HG02763 (cell line): Measurements from ENCODE around the gene HSD17B7.
"Not testable (repeated sequence)": the region's sequence is repeated elsewhere in the genome, so short reads cannot be mapped to it uniquely, and the experiment has no call there.

Experiments
- ATAC-seq: cut with Tn5 transposase; IDR thresholded peaks from one replicate; pipeline ENCODE4 v1.9.1; 2021; ENCODE audit warnings: mild to moderate bottlenecking, moderate library complexity; ENCODE audit not compliant: unreplicated experiment

HSD17B7 gene, protein sequence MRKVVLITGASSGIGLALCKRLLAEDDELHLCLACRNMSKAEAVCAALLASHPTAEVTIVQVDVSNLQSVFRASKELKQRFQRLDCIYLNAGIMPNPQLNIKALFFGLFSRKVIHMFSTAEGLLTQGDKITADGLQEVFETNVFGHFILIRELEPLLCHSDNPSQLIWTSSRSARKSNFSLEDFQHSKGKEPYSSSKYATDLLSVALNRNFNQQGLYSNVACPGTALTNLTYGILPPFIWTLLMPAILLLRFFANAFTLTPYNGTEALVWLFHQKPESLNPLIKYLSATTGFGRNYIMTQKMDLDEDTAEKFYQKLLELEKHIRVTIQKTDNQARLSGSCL

GRCh38 chr1:162790303-162790984 lies at the start of gene HSD17B7:
Gene HSD17B7 (plus strand): TSS chr1:162790702. CDS start chr1:162790801, 99 bp downstream.
- peak; percentile 100 for ATAC-seq

- no peak for ATAC-seq
Measured at GRCh38 chr1:162740755-162741154, 49.7 kb upstream of the HSD17B7 start.

DNA sequence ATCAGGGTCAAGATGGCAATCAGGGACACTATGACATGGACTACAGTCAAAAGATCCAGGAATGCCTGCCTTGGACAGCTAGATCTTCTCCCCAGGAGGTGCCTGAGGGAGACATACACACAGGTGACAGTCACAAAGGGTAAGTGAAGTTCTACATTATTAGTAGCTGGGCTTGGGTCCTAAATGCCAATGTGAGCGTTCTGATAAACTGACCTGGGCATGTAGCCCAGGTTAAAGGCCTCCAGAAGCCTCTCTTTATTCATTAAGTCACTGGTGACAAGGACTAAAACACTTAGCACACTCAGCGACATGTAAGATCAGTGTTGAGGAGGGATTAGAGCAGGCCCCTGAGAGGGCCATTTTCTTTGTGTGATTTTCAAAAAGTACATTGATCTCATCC lies 48.9 kb upstream of the HSD17B7 start:
- no peak for ATAC-seq

DNA sequence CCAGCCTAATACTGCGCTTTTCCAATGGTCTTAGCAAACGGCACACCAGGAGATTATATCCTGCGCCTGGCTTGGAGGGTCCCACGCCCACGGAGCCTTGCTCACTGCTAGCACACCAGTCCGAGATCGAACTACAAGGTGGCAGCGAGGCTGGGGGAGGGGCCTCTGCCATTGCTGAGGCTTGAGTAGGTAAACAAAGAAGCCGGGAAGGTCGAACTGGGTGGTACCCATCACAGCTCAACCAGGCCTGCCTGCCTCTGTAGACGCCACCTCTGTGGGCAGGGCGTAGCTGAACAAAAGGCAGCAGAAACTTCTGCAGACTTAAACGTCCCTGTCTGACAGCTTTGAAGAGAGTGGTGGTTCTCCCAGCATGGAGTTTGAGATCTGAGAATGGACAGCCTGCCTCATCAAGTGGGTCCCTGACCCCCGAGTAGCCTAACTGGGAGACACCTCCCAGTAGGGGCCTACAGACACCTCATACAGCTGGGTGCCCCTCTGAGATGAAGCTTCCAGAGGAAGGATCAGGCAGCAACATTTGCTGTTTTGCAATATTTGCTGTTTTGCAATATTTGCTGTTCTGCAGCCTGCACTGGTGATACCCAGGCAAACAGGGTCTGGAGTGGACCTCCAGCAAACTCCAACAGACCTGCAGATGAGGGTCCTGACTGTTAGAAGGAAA lies 44.1 kb upstream of the HSD17B7 start:
- ATAC-seq, result not testable (repeated sequence)

GRCh38 chr1:162753001-162753658 lies 37.4 kb upstream of the HSD17B7 start:
- ATAC-seq, result no peak

DNA sequence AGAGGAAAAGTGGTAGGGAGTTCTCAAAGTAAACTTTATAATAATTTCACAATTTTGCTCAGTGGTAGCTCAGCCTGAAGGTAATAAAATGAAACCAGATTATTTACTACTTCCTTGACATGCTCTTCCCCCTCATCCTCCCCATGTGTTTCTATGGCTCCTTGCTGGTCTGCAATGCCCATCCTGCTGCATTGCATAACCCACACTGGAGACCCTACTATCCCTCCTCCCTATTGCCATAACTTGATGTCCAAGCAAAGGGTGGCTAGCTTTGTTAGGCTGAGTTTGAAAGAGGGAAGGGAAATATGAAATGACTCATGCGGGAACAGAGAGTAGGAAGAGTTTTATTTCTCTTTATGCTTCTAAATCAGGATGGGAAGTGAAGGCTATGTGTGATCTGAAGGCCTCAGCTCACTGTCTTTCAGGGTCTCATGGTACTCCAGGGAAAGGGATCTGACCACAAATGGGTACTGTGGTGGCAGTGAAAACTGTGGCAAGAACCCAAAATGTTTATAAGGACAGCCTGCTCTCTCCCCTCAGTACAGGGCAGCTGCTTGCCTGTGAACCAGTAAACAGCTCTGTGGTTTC lies 36.4 kb upstream of the HSD17B7 start:
- no peak for ATAC-seq

GRCh38 chr1:162755306-162755705 lies 35.2 kb upstream of the HSD17B7 start:
- ATAC-seq, result no peak

DNA sequence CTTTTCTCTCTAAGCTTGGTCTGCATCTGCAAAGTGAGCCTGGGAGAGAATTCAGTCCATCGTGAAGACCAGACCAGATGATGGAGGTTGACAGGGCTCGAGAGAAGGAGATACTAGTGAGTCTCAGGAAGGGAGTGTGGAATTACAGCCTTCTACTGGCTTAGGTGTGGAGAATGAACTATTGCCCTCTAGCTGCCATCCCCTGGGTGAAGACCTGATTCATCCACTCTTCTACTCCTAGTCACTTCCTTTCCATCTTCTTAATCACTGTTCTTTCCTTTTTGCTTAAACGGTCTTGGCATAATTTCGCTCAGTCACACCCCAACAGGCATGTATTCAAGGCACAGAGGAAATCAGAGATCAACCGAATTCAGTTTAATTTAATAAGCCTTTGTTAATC lies 34.0 kb upstream of the HSD17B7 start:
- no peak for ATAC-seq

- no peak for ATAC-seq
Measured at GRCh38 chr1:162757476-162757875, 33.0 kb upstream of the HSD17B7 start.

DNA sequence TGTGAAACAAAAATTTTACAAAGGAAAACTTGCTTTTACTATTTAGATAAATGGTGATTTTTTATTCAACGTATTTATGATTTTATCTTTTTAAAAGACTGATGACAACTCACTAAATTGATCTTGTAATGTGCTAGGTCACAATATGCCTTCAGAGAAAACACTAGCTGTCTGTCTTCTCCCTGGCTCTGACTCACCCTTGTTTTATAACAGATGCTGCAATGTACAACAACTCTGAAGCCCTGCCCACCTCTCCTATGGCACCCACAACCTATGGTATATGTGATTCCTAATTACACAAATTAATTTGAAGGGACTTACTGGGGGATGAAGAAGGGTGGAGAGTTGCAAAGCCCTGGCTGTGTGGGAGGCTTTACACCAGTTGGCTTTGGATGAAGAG lies 24.7 kb upstream of the HSD17B7 start:
- ATAC-seq, result no peak

- ATAC-seq, result no peak
Measured at GRCh38 chr1:162772571-162773154, 17.8 kb upstream of the HSD17B7 start.

DNA sequence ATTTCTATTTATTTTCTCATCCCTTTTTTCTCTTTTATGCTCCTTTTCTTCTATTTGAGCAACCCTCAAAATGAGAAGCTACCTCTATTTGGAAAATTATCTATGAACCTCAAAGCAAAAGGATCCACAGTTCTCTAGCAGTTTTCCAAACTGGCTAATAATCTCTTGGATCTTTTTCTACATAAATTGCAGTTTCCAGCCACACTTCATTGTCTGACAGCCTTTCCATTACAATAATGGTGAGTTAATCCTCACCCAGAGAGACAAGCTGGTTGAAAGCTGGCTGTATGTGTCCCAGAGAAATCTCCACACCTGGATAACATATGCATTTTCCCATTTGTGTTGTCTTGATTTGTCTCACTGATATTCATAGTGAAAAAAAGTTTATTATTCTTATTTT lies 16.5 kb upstream of the HSD17B7 start:
- no peak for ATAC-seq

DNA sequence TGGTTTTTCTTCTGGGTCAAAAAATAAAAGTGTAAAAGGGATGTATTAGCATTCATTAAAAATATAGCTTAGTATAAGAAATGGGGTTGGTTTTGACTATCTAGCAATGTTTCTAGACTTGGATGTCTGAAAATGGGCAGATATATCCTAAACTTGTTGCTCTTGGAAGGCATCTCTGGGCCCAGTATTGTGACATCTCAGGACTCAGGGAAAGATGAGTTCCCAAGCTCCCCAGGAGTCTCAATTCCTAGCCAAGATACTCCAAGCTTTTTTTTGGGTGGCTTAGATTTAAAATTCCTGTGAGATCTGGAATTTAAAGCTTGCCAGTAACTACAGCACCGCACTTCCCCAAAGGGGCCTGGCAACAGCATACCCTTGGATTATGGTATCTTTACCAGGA lies 11.5 kb upstream of the HSD17B7 start:
- no peak for ATAC-seq

DNA sequence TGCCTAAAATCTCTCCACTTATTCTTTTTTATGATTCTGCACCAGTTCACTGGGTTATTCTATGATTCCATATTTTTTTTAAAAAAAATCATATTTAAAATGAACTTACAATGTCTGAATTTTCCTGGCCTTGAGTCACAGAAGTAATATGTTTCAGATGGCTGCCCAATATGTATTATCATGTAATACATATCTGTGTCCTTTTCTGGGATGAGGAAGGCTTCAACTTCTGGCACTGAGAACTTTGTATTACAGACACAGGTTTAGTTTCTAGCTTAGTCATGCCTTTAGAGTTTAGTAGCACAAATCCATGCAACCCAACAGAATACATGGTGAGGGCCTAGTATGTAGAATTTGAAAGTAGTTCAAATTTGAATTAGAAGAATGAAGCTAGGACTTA lies 7.8 kb upstream of the HSD17B7 start:
- no peak for ATAC-seq

DNA sequence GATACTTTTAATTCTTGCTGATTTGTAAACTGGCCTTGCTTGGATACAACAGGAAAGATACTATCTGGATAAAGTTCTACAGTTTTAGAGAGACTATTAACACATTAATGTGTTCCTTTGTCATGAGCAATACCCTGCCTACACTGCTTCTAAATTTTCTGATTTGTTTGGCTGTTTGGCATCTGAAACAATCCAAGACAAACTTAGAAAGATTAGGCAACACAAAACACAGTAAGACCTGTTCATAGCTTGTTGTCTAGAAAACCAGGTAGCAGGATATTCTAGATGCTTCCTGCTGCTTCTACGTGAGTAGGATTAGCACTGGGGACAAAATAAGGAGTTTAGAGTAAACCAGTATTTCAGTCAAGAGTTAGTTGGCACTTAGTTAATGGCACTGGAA lies 5.6 kb upstream of the HSD17B7 start:
- not testable (repeated sequence) for ATAC-seq

GRCh38 chr1:162788783-162789182 lies 1.7 kb upstream of the HSD17B7 start:
- not testable (repeated sequence) for ATAC-seq

DNA sequence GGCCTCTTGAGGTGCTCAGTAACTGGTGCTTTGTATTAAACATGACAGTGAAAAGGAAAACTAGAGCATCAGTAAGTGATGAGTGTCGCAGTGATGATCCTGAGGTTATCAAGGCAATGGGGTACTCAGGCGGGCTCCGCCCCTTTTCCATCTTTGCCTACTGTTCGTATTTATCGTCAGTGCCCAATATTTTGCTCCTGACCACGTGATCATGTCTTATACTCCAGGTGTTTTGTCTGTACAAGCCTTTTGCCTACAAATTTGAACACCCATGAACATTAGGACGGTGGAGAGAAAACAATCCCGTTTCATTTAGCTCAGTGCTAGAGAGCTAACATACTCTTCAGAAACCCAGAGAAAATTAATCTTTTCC lies 469 bp downstream of the HSD17B7 start:
- ATAC-seq, result not testable (repeated sequence)

DNA sequence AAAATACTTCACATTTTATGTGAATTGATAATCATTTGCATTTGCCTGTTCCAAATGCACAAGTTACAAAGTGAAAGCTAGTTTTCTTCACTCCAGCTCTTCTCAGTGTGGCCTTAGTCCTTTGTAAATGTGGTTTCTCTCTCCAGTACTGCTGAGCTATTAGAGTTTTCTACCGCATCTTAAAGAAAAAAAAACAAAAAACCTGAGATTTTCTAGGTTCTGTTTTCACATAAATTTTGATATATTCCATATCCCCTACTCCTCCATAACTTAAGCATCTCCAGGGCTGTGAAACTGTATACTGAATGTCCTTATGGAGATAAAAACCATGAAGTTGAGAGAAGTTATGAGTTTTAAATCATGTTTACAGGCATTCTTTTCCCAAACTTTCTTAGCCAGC lies 3.8 kb downstream of the HSD17B7 start:
- not testable (repeated sequence) for ATAC-seq

GRCh38 chr1:162796617-162797279 lies 6.2 kb downstream of the HSD17B7 start:
- ATAC-seq, result not testable (repeated sequence)
